GM12873 (cell line): ENCODE data around the gene DNAJC25.

Source experiments
- CTCF ChIP-seq: IDR thresholded peaks from 2 replicates; pipeline ENCODE4 v1.5.1; 2012; ENCODE audit warnings: low read depth, mild to moderate bottlenecking, moderate library complexity, low read length, control low read depth; ENCODE audit not compliant: insufficient read depth; ENCODE audit errors: missing control alignments

The DNAJC25 gene

GRCh38 chr9:111631214-111631971 is at the start of gene DNAJC25:
Gene DNAJC25, plus strand, starts transcription at chr9:111631334. Its CDS starts 74 bp downstream, at chr9:111631408.
- no peak for TF ChIP-seq CTCF

GRCh38 chr9:111582888-111583287 is 48.2 kb upstream of the DNAJC25 start:
- TF ChIP-seq CTCF = no peak

- no peak for TF ChIP-seq CTCF
Observed at GRCh38 chr9:111586378-111586777, 44.8 kb upstream of the DNAJC25 start.

- TF ChIP-seq CTCF = no peak
Observed at GRCh38 chr9:111588846-111589245, 42.3 kb upstream of the DNAJC25 start.

GRCh38 chr9:111597852-111598732 is 33.0 kb upstream of the DNAJC25 start:
- peak; percentile 69 for TF ChIP-seq CTCF

- TF ChIP-seq CTCF = no peak
Observed at GRCh38 chr9:111598733-111599091, 32.4 kb upstream of the DNAJC25 start.
